Mononuclear cell (primary cell): ENCODE data around the gene FDCSP. TPM values are rescaled to one million over a fixed set of nuclear protein-coding genes. Genes with fewer than 3 reads are reported as not detected.

Experiments used
- H3K27me3 ChIP-seq: 2 replicates; pipeline ENCODE4 v1.6.0; 2011; ENCODE audit warnings: low read length, control low read depth; ENCODE audit not compliant: insufficient read depth
- H3K4me1 ChIP-seq: 2 replicates; pipeline ENCODE4 v1.5.1; 2011; ENCODE audit warnings: mild to moderate bottlenecking, low read length, control low read depth; ENCODE audit not compliant: insufficient read depth
- H3K4me3 ChIP-seq: 2 replicates; pipeline ENCODE4 v1.5.1; 2011; ENCODE audit warnings: mild to moderate bottlenecking, low read length, moderate library complexity
- H3K9me3 ChIP-seq: 2 replicates; pipeline ENCODE4 v1.5.1; 2011; ENCODE audit warnings: low read depth, mild to moderate bottlenecking, control low read depth, low read length
- total RNA-seq: library from RNA; depleted of rRNA; stranded (reverse); fragments of >200 nt; gene quantifications from one replicate; pipeline ENCODE4 v1.2.3, GENCODE V29; 2012

Gene FDCSP
- total RNA-seq, 1 donor = not detected

DNA sequence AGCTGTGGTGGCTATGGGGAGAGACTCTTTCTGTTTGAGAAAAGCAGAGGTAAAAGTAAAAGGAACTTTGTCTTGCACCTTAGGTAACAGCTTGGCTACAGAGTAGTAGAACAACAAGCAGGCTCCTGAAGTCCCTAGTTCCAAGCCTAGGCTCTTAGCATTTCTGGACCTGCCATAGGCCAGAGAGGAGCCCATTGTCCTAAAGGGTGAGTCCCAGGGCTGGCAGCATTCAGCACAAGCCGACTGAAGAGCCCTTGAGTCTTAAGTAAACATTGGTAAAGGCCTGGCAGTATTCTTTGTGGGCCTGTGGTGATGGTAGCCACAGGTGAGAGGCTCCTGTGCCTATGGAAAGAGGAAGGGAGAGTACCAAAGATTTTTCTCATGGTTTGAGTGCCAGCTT is 54.6 kb downstream of the FDCSP start:
- Histone ChIP-seq H3K4me3 (no peak overlapping the region), H3K9me3 (no peaks in the 10 kb centered on the region), H3K4me1 (no peaks in the 10 kb centered on the region), H3K27me3 (no peaks in the 10 kb centered on the region)

Other genes starting within 250 kb of the FDCSP start
- gene STATH, start 230.2 kb upstream of the FDCSP start, total RNA-seq = not detected
- not detected for gene HTN3, start 197.7 kb upstream of the FDCSP start, total RNA-seq
- gene HTN1, start 175.7 kb upstream of the FDCSP start, total RNA-seq = not detected
- gene PRR27, start 71.9 kb upstream of the FDCSP start, total RNA-seq = not detected
- not detected for gene ODAM, start 30.4 kb upstream of the FDCSP start, total RNA-seq
- not detected for gene CSN3, start 16.5 kb downstream of the FDCSP start, total RNA-seq
- not detected for gene CABS1, start 108.9 kb downstream of the FDCSP start, total RNA-seq
- not detected for gene SMR3A, start 134.6 kb downstream of the FDCSP start, total RNA-seq
- gene SMR3B, start 157.0 kb downstream of the FDCSP start, total RNA-seq = not detected
- 0.52 TPM for gene OPRPN, start 171.8 kb downstream of the FDCSP start, total RNA-seq
- not detected for gene MUC7, start 246.1 kb downstream of the FDCSP start, total RNA-seq